H9 (cell line): Measurements from ENCODE around the gene NFRKB. TPM values are rescaled to one million over a fixed set of nuclear protein-coding genes. Genes with fewer than 3 reads are reported as not detected.

Experiments
- DNase-seq: peaks from one replicate; pipeline ENCODE4 v3.0.0-alpha.2; 2017
- H2AFZ ChIP-seq: one replicate; pipeline ENCODE4 v1.6.1; 2013; ENCODE audit warnings: mild to moderate bottlenecking, low read length, control low read depth, moderate library complexity
- H2AK5ac ChIP-seq: 2 replicates; pipeline ENCODE4 v1.6.1; 2013; ENCODE audit warnings: low read length, control low read depth, mixed read lengths; ENCODE audit not compliant: insufficient read length
- H2BK120ac ChIP-seq: one replicate; pipeline ENCODE4 v1.6.1; 2013; ENCODE audit warnings: low read depth, mild to moderate bottlenecking, low read length, control low read depth, inconsistent platforms; ENCODE audit not compliant: poor library complexity, severe bottlenecking
- H2BK12ac ChIP-seq: 2 replicates; pipeline ENCODE4 v1.6.1; 2013; ENCODE audit warnings: low read length, control low read depth, mixed read lengths, low read depth; ENCODE audit not compliant: insufficient read length
- H2BK15ac ChIP-seq: 2 replicates; pipeline ENCODE4 v1.6.1; 2013; ENCODE audit warnings: low read depth, low read length, control low read depth
- H2BK20ac ChIP-seq: one replicate; pipeline ENCODE4 v1.6.1; 2013; ENCODE audit warnings: low read depth, mild to moderate bottlenecking, low read length, control low read depth, inconsistent platforms; ENCODE audit not compliant: poor library complexity, severe bottlenecking
- H2BK5ac ChIP-seq: 2 replicates; pipeline ENCODE4 v1.6.1; 2013; ENCODE audit warnings: low read length, control low read depth, mixed read lengths; ENCODE audit not compliant: insufficient read length
- H3K14ac ChIP-seq: 2 replicates; pipeline ENCODE4 v1.6.1; 2013; ENCODE audit warnings: low read length, control low read depth; ENCODE audit not compliant: insufficient read depth
- H3K18ac ChIP-seq: 2 replicates; pipeline ENCODE4 v1.6.1; 2013; ENCODE audit warnings: low read depth, mild to moderate bottlenecking, mixed read lengths, low read length, control low read depth; ENCODE audit not compliant: insufficient read length
- H3K23ac ChIP-seq: 2 replicates; pipeline ENCODE4 v1.6.1; 2013; ENCODE audit warnings: low read length, control low read depth, mixed read lengths, low read depth; ENCODE audit not compliant: insufficient read length
- H3K23me2 ChIP-seq: 2 replicates; pipeline ENCODE4 v1.6.1; 2013; ENCODE audit warnings: low read depth, mild to moderate bottlenecking, mixed read lengths, low read length, control low read depth; ENCODE audit not compliant: insufficient read length, poor library complexity, severe bottlenecking
- H3K27ac ChIP-seq: 2 replicates; pipeline ENCODE4 v1.5.1; 2013; ENCODE audit warnings: low read length, control low read depth, mixed read lengths, low read depth; ENCODE audit not compliant: insufficient read length
- H3K27me3 ChIP-seq: 2 replicates; pipeline ENCODE4 v1.6.1; 2013; ENCODE audit warnings: low read length, control low read depth, inconsistent platforms; ENCODE audit not compliant: insufficient read depth
- H3K4ac ChIP-seq: 2 replicates; pipeline ENCODE4 v1.6.1; 2013; ENCODE audit warnings: low read depth, mild to moderate bottlenecking, control low read depth, inconsistent platforms, low read length, moderate library complexity
- H3K4me1 ChIP-seq: 2 replicates; pipeline ENCODE4 v1.6.1; 2013; ENCODE audit warnings: low read length, control low read depth, inconsistent platforms; ENCODE audit not compliant: insufficient read depth
- H3K4me2 ChIP-seq: 2 replicates; pipeline ENCODE4 v1.6.1; 2013; ENCODE audit warnings: low read length, control low read depth, mixed read lengths; ENCODE audit not compliant: insufficient read length, insufficient read depth
- H3K56ac ChIP-seq: 2 replicates; pipeline ENCODE4 v1.6.1; 2013; ENCODE audit warnings: low read depth, mild to moderate bottlenecking, mixed read lengths, low read length, control low read depth; ENCODE audit not compliant: insufficient read length
- H3K79me1 ChIP-seq: 2 replicates; pipeline ENCODE4 v1.6.1; 2013; ENCODE audit warnings: low read depth, mild to moderate bottlenecking, moderate library complexity, low read length, control low read depth, inconsistent platforms; ENCODE audit not compliant: insufficient read depth, poor library complexity, severe bottlenecking
- H3K79me2 ChIP-seq: 2 replicates; pipeline ENCODE4 v1.6.1; 2013; ENCODE audit warnings: low read length, control low read depth, inconsistent platforms; ENCODE audit not compliant: insufficient read depth
- H3K9ac ChIP-seq: 2 replicates; pipeline ENCODE4 v1.6.1; 2013; ENCODE audit warnings: low read length, control low read depth, mixed read lengths; ENCODE audit not compliant: insufficient read length; ENCODE audit errors: extremely low read depth
- H3K9me3 ChIP-seq: one replicate; pipeline ENCODE4 v1.6.1; 2013; ENCODE audit warnings: low read depth, low read length, inconsistent platforms; ENCODE audit not compliant: control insufficient read depth
- H3T11ph ChIP-seq: one replicate; pipeline ENCODE4 v1.6.1; 2013; ENCODE audit warnings: mild to moderate bottlenecking, low read length, control low read depth, inconsistent platforms
- H4K20me1 ChIP-seq: one replicate; pipeline ENCODE4 v1.6.1; 2013; ENCODE audit not compliant: control insufficient read depth, insufficient read length, insufficient read depth
- H4K5ac ChIP-seq: 2 replicates; pipeline ENCODE4 v1.6.1; 2013; ENCODE audit warnings: low read depth, mild to moderate bottlenecking, mixed read lengths, low read length, control low read depth; ENCODE audit not compliant: insufficient read length
- H4K8ac ChIP-seq: replicated peaks from 2 replicates; pipeline ENCODE4 v1.6.1; 2013; ENCODE audit warnings: low read length, control low read depth, mixed read lengths, low read depth; ENCODE audit not compliant: insufficient read length
- H4K91ac ChIP-seq: 2 replicates; pipeline ENCODE4 v1.6.1; 2013; ENCODE audit warnings: low read depth, mild to moderate bottlenecking, moderate library complexity, mixed read lengths, low read length, control low read depth; ENCODE audit not compliant: insufficient read length
- H3K27ac Mint-ChIP-seq, 3 experiments: 2 replicates in 2 of 3; 3 replicates in 1 of 3; pipeline ENCODE4 v1.8.0; 2020 to 2021; ENCODE audit warnings: mixed read lengths in 3 of 3, mild to moderate bottlenecking in 1 of 3, moderate library complexity in 1 of 3
- H3K27me3 Mint-ChIP-seq: 2 replicates; pipeline ENCODE4 v1.8.0; 2021; ENCODE audit warnings: low read depth, mild to moderate bottlenecking, moderate library complexity, mixed read lengths
- H3K36me3 Mint-ChIP-seq, 3 experiments: 2 replicates in 2 of 3; 3 replicates in 1 of 3; pipeline ENCODE4 v1.8.0; 2020 to 2021; ENCODE audit warnings: low read depth in 3 of 3, mixed read lengths in 3 of 3; ENCODE audit not compliant: insufficient read depth in 1 of 3
- H3K4me1 Mint-ChIP-seq, 2 experiments: 2 replicates each; pipeline ENCODE4 v1.8.0; 2020; ENCODE audit warnings: mixed read lengths in 2 of 2
- H3K4me3 Mint-ChIP-seq, 2 experiments: 2 replicates in 1 of 2; 3 replicates in 1 of 2; pipeline ENCODE4 v1.8.0; 2020 to 2021; ENCODE audit warnings: mild to moderate bottlenecking in 2 of 2, mixed read lengths in 2 of 2, moderate library complexity in 1 of 2
- H3K9me3 Mint-ChIP-seq, 2 experiments: 2 replicates in 1 of 2; 3 replicates in 1 of 2; pipeline ENCODE4 v1.8.0; 2020; ENCODE audit warnings: mild to moderate bottlenecking in 2 of 2, mixed read lengths in 2 of 2, moderate library complexity in 1 of 2
- WGBS: extraction: QIAGEN DNeasy Blood & Tissue Kit; methylation state at CpG from one replicate; pipeline ENCODE4 v1.1.7; 2013; ENCODE audit warnings: missing lambda C conversion rate, low lambda C conversion rate, mixed read lengths; ENCODE audit not compliant: insufficient read length; ENCODE audit errors: extremely low coverage; 5-methylcytosine and 5-hydroxymethylcytosine counted together
- total RNA-seq: library from RNA; stranded (reverse); gene quantifications from 2 replicates; pipeline ENCODE4 v1.2.1, GENCODE V29; 2021
- TF ChIP-seq, protein P1 (sequence below): fragments of 200-600 bp; sonication (generic); conservative IDR thresholded peaks from 3 replicates; pipeline ENCODE4 v1.8.0; 2021; ENCODE audit warnings: antibody characterized with exemption, mild to moderate bottlenecking

NFRKB gene
- total RNA-seq, 1 experiment from 2014 or later: 41.0 TPM

DNA sequence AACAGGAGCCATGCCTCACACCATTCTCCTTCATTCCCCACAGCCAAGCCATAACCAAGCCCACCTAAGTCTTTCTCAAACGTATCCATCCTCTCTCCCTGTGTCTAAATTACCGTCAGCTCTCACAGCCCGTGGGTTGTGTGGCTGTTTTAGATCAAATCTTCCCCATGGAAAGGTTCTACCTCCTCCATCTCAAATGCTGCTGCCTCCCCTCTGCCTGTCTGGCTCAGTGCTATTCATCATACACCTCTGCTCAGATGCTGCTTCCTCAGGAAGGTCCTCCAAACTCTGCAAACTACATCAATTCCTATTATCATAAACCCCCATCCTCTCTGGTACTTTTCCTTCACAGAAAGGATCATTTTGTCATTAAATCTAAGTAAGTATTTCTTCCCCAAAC lies 15.1 kb downstream of the NFRKB start:
- no peak overlapping the region for H4K91ac ChIP-seq
- no peak overlapping the region for H3K18ac ChIP-seq
- no peaks in the 10 kb centered on the region for H3K79me2 ChIP-seq
- no peak overlapping the region for H2BK120ac ChIP-seq
- no peaks in the 10 kb centered on the region for H3K9me3 ChIP-seq
- H2BK5ac ChIP-seq: no peak overlapping the region
- no peak overlapping the region for H2AK5ac ChIP-seq
- H4K8ac ChIP-seq: no peak overlapping the region
- H3K4me1 ChIP-seq: no peaks in the 10 kb centered on the region
- no peak overlapping the region for H3K14ac ChIP-seq
- H3K23ac ChIP-seq: no peak overlapping the region
- peaks cover 46 to 96% (median 92%) of the 10 kb centered on the region in 3 experiments for H3K36me3 Mint-ChIP-seq
- H4K20me1 ChIP-seq: no peaks in the 10 kb centered on the region
- H3K23me2 ChIP-seq: no peaks in the 10 kb centered on the region
- no CpG with 5 or more reads among the region's 3 CpGs for WGBS
- H3K27me3 Mint-ChIP-seq: no peaks in the 10 kb centered on the region
- H2BK12ac ChIP-seq: no peak overlapping the region
- H3K9me3 Mint-ChIP-seq: no peaks in the 10 kb centered on the region
- no peak overlapping the region for H4K5ac ChIP-seq
- H2BK20ac ChIP-seq: no peak overlapping the region
- H3T11ph ChIP-seq: no peak overlapping the region
- H2BK15ac ChIP-seq: no peak overlapping the region
- H3K4me1 Mint-ChIP-seq: no peaks in the 10 kb centered on the region
- no peak overlapping the region for H3K4me2 ChIP-seq
- no peak for DNase-seq
- no peak overlapping the region for H3K4me3 Mint-ChIP-seq
- no peak overlapping the region for H3K4ac ChIP-seq
- TF ChIP-seq, protein P1, sequence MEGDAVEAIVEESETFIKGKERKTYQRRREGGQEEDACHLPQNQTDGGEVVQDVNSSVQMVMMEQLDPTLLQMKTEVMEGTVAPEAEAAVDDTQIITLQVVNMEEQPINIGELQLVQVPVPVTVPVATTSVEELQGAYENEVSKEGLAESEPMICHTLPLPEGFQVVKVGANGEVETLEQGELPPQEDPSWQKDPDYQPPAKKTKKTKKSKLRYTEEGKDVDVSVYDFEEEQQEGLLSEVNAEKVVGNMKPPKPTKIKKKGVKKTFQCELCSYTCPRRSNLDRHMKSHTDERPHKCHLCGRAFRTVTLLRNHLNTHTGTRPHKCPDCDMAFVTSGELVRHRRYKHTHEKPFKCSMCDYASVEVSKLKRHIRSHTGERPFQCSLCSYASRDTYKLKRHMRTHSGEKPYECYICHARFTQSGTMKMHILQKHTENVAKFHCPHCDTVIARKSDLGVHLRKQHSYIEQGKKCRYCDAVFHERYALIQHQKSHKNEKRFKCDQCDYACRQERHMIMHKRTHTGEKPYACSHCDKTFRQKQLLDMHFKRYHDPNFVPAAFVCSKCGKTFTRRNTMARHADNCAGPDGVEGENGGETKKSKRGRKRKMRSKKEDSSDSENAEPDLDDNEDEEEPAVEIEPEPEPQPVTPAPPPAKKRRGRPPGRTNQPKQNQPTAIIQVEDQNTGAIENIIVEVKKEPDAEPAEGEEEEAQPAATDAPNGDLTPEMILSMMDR: no peak
- no peak overlapping the region for H3K27ac ChIP-seq
- H3K27ac Mint-ChIP-seq: 0 out of 7 replicates have a peak overlapping the region, but pooled peaks of 1 of the 3 experiments have one; percentile 23
- H3K56ac ChIP-seq: no peak overlapping the region
- no peak overlapping the region for H2AFZ ChIP-seq
- no peaks in the 10 kb centered on the region for H3K27me3 ChIP-seq
- no peak overlapping the region for H3K9ac ChIP-seq
- no peaks in the 10 kb centered on the region for H3K79me1 ChIP-seq
